ENCODE results near the gene NOC4L. TPM values are rescaled to one million over a fixed set of nuclear protein-coding genes. Genes with fewer than 3 reads are reported as not detected.

NOC4L gene
- polyA plus RNA-seq, 1 of the 3 experiments (the other 2 are of a cell fraction), result 12.9 TPM

- TF ChIP-seq FOXM1 (IDR thresholded peaks at IDR 0.05; ENCODE audit: low read depth), result no peak
- TF ChIP-seq RXRA (IDR thresholded peaks at IDR 0.05; ENCODE audit: borderline replicate concordance, low read depth), result no peak
- no peak for TF ChIP-seq MEF2A (IDR thresholded peaks at IDR 0.05; ENCODE audit: borderline replicate concordance, low read depth)
- TF ChIP-seq SMC3 (IDR thresholded peaks at IDR 0.05; ENCODE audit: low read depth, low read length), result no peak
- TF ChIP-seq GATA2 (CRISPR knock-in tag; IDR thresholded peaks at IDR 0.05), result no peak
- TF ChIP-seq JUND (IDR thresholded peaks at IDR 0.05), result no peak
- TF ChIP-seq RFX5 (IDR thresholded peaks at IDR 0.05; ENCODE audit: low read length), result no peak
- no peak for TF ChIP-seq SIN3A (IDR thresholded peaks at IDR 0.05; ENCODE audit: borderline replicate concordance, low read depth, low read length)
- no peak for TF ChIP-seq RCOR1 (IDR thresholded peaks at IDR 0.05; ENCODE audit: low read length)
- no peak for DNase-seq
- Histone ChIP-seq H3F3A (replicated peaks; ENCODE audit: insufficient read depth) (no peaks in the 10 kb centered on the region), H3K4me3 (ENCODE audit: low read depth in 2 of 2, low read length in 1 of 2) (no peak overlapping the region), H3K36me3 (replicated peaks in 1 of 2; ENCODE audit: control insufficient read depth in 1 of 2, insufficient read depth in 2 of 2, low read length in 1 of 2) (peaks cover 41 to 59% of the 10 kb centered on the region in 2 experiments), H2AFZ (ENCODE audit: low read depth) (no peak overlapping the region), H3K27me3 (ENCODE audit: insufficient read depth) (no peaks in the 10 kb centered on the region), H3K9ac (no peak overlapping the region), H3K9me2 (no peaks in the 10 kb centered on the region), H3K4me1 (ENCODE audit: control insufficient read depth in 1 of 2, insufficient read depth in 2 of 2, low read depth in 1 of 2, low read length in 1 of 2) (no peaks in the 10 kb centered on the region), H3K27ac (ENCODE audit: low read depth in 2 of 2, low read length in 1 of 2) (no peak overlapping the region), H3K4me2 (no peak overlapping the region), H4K20me1 (ENCODE audit: insufficient read depth) (no peaks in the 10 kb centered on the region), H3K79me2 (ENCODE audit: insufficient read depth) (no peaks in the 10 kb centered on the region), H3K9me3 (no peaks in the 10 kb centered on the region)
- POLR2A ChIA-PET, result no interaction called here
- CTCF ChIA-PET, result interaction anchor here (0.7 kb wide), 1 partner anchor 9 kb away, joined by 3 read pairs; no protein-coding TSS in a partner anchor
- 92% methylated on average over 14 of the region's 14 CpGs for WGBS (ENCODE audit: low lambda C conversion rate)
These were observed 23.0 kb upstream of the NOC4L start for GRCh38 chr12:132121283-132121682.

DNA sequence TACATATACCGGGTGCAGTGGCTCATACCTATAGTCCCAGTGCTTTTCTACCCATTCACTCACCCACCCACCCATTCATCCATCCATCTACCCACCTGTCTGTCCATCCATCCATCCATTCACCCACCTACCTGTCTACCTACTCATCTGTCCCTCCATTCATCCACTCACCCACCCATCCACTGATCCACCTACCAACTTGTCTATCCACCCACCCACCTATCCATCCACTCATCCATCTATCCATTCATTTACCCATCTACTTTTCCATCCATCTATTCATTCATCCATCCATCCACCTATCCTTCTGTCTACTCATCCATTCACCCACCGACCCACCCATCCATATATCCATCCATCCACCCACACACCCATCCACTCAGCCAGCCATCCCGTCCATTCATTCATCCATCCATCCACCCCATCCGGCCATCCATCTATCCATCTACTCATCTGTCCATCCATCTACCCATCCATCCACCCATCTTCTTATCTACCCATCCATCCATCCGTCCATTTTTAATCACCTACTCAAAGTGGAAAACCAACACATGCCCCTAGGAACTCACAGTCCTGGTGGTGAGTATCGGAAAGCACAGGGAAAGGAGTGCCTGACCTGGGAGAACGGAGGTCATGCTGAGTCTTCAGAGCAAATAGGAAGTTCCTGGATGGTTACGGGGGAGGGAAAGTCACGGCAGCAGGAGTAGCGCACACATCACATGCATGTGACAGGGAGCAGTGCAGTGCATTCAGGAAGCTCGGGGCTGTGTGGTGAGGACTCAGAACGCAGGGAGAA is 20.1 kb upstream of the NOC4L start:
- Histone ChIP-seq H4K20me1 (ENCODE audit: insufficient read depth) (no peaks in the 10 kb centered on the region), H3F3A (replicated peaks; ENCODE audit: insufficient read depth) (peaks cover 9% of the 10 kb centered on the region), H3K4me3 (ENCODE audit: low read depth in 2 of 2, low read length in 1 of 2) (no peak overlapping the region), H3K9me2 (no peaks in the 10 kb centered on the region), H3K4me2 (no peak overlapping the region), H3K36me3 (replicated peaks in 1 of 2; ENCODE audit: control insufficient read depth in 1 of 2, insufficient read depth in 2 of 2, low read length in 1 of 2) (peaks cover 69 to 75% of the 10 kb centered on the region in 2 experiments), H3K79me2 (ENCODE audit: insufficient read depth) (no peaks in the 10 kb centered on the region), H3K4me1 (ENCODE audit: control insufficient read depth in 1 of 2, insufficient read depth in 2 of 2, low read depth in 1 of 2, low read length in 1 of 2) (no peaks in the 10 kb centered on the region), H3K27ac (ENCODE audit: low read depth in 2 of 2, low read length in 1 of 2) (no peak overlapping the region), H2AFZ (ENCODE audit: low read depth) (no peak overlapping the region), H3K9me3 (no peaks in the 10 kb centered on the region), H3K27me3 (ENCODE audit: insufficient read depth) (no peaks in the 10 kb centered on the region), H3K9ac (no peak overlapping the region)
- no peak for TF ChIP-seq GATA2 (CRISPR knock-in tag; IDR thresholded peaks at IDR 0.05)
- no peak for TF ChIP-seq SIN3A (IDR thresholded peaks at IDR 0.05; ENCODE audit: borderline replicate concordance, low read depth, low read length)
- TF ChIP-seq ELF1 (IDR thresholded peaks at IDR 0.05), result no peak
- no peak for TF ChIP-seq NFIC (IDR thresholded peaks at IDR 0.05; ENCODE audit: borderline replicate concordance)
- no peak for TF ChIP-seq MEF2A (IDR thresholded peaks at IDR 0.05; ENCODE audit: borderline replicate concordance, low read depth)
- TF ChIP-seq NRF1 (IDR thresholded peaks at IDR 0.05; ENCODE audit: low read depth, low read length), result no peak
- no peak for TF ChIP-seq FOXM1 (IDR thresholded peaks at IDR 0.05; ENCODE audit: low read depth)
- no peak for TF ChIP-seq USF1 (IDR thresholded peaks at IDR 0.05; ENCODE audit: borderline replicate concordance, low read depth)
- TF ChIP-seq EZH2phosphoT487 (IDR thresholded peaks at IDR 0.05; ENCODE audit: borderline replicate concordance, low read depth), result no peak
- no peak for TF ChIP-seq TEAD4 (IDR thresholded peaks at IDR 0.05; ENCODE audit: borderline replicate concordance, insufficient read depth)
- TF ChIP-seq GABPA (IDR thresholded peaks at IDR 0.05; ENCODE audit: low read depth), result no peak
- no peak for TF ChIP-seq MXI1 (IDR thresholded peaks at IDR 0.05; ENCODE audit: low read depth, low read length)
- TF ChIP-seq PBX3 (IDR thresholded peaks at IDR 0.05), result no peak
- TF ChIP-seq TCF12 (IDR thresholded peaks at IDR 0.05), result no peak
- TF ChIP-seq TAF1 (IDR thresholded peaks at IDR 0.05; ENCODE audit: borderline replicate concordance, low read depth, low read length), result no peak
- TF ChIP-seq RXRA (IDR thresholded peaks at IDR 0.05; ENCODE audit: borderline replicate concordance, low read depth), result no peak
- no peak for TF ChIP-seq POLR2AphosphoS5 (IDR thresholded peaks at IDR 0.05; ENCODE audit: low read depth, low read length)
- no peak for DNase-seq
- CTCF ChIA-PET, result no interaction called here
- WGBS (ENCODE audit: low lambda C conversion rate), result 94% methylated on average over 12 of the region's 12 CpGs
- POLR2A ChIA-PET, result no interaction called here

Data from SK-N-SH (cell line).